Esophagus squamous epithelium (tissue), 5 donors: ENCODE measurements around the gene THAP3. TPM values are rescaled to one million over a fixed set of nuclear protein-coding genes. Genes with fewer than 3 reads are reported as not detected.
A peak's percentile ranks its signal among the peaks of the same experiment; 100 is the strongest.

ENCODE experiments used
- DNase-seq: peaks from one replicate; lab custom pipeline; 2025; lab: John Stamatoyannopoulos, UW
- H3K27ac ChIP-seq, 4 donors: fragments of 200-600 bp; sonication (generic); one replicate each; pipeline ENCODE4 v1.5.1; 2016 to 2019; ENCODE audit warnings: mild to moderate bottlenecking in 1 of 4
- H3K27me3 ChIP-seq, 4 donors: fragments of 200-600 bp; sonication (generic); 1 replicate in 3 of 4; 2 replicates in 1 of 4; pipeline versions ENCODE4 v1.5.1 to v1.6.0; 2017 to 2021; ENCODE audit warnings: antibody characterized with exemption in 1 of 4
- H3K36me3 ChIP-seq, 3 donors: fragments of 200-600 bp; sonication (generic); one replicate each; pipeline ENCODE4 v1.5.1; 2016 to 2019
- H3K4me1 ChIP-seq, 3 donors: fragments of 200-600 bp; sonication (generic); one replicate each; pipeline ENCODE4 v1.5.1; 2017 to 2019
- H3K4me3 ChIP-seq, 4 donors: fragments of 200-600 bp; sonication (generic); 1 replicate in 3 of 4; 2 replicates in 1 of 4; pipeline ENCODE4 v1.5.1; 2016 to 2019; ENCODE audit warnings: mild to moderate bottlenecking in 2 of 4, moderate library complexity in 1 of 4
- H3K9me3 ChIP-seq, 3 donors: fragments of 200-600 bp; sonication (generic); one replicate each; pipeline ENCODE4 v1.5.1; 2016 to 2019
- POLR2A ChIP-seq, 4 donors: fragments of 450-650 bp; IDR thresholded peaks; one replicate each; pipeline ENCODE4 v1.6.1; 2017; ENCODE audit warnings: antibody characterized with exemption in 4 of 4, mild to moderate bottlenecking in 4 of 4, moderate library complexity in 3 of 4
- WGBS, 2 donors: methylation state at CpG; one replicate each; pipeline ENCODE4 v1.1.5; 2018; 5-methylcytosine and 5-hydroxymethylcytosine counted together
- intact Hi-C: fragments of 100-400 bp; cut with DNase I; formaldehyde crosslinking; loops from one replicate; pipeline ENCODE4 v1.15.0; 2022
- total RNA-seq, 4 donors: library from RNA; depleted of rRNA; stranded (reverse); fragments of >200 nt; gene quantifications; one replicate each; pipeline ENCODE4 v1.1.0, GENCODE V29; 2016
- TF ChIP-seq, protein P1 (sequence below), 6 experiments: fragments of 450-650 bp in 4 of 6; fragments of 200-600 bp in 2 of 6; sonication (generic) in 2 of 6; IDR thresholded peaks; one replicate each; pipeline ENCODE4 v1.5.1; 2016 to 2019; ENCODE audit warnings: antibody characterized with exemption in 6 of 6, mild to moderate bottlenecking in 4 of 6, moderate library complexity in 4 of 6
- donor health status: DM: yes; HTN: yes; CAD: no.

Gene THAP3
- total RNA-seq, 4 donors from 2014 or later: 4.8 to 17.1 (median 13.3) TPM

- Histone ChIP-seq H3K27me3 (no peaks in the 10 kb centered on the region), H3K4me3 (peak overlapping the region; percentile 76 to 97 (median 85)), H3K4me1 (peaks cover 19 to 66% (median 29%) of the 10 kb centered on the region in 3 donors), H3K36me3 (peaks cover 0 to 8% (median 0%) of the 10 kb centered on the region in 3 donors), H3K9me3 (no peaks in the 10 kb centered on the region), H3K27ac (peak overlapping the region; percentile 97 to 99 (median 98))
- intact Hi-C loops: no loop called here
- 0% methylated on average over 12 to 19 of the region's 67 CpGs for WGBS, 2 donors
- no peak for DNase-seq
- peak in 2 of 4 donors; percentile 71 to 75 for TF ChIP-seq POLR2A (IDR thresholded peaks at IDR 0.05)
- TF ChIP-seq, protein P1, sequence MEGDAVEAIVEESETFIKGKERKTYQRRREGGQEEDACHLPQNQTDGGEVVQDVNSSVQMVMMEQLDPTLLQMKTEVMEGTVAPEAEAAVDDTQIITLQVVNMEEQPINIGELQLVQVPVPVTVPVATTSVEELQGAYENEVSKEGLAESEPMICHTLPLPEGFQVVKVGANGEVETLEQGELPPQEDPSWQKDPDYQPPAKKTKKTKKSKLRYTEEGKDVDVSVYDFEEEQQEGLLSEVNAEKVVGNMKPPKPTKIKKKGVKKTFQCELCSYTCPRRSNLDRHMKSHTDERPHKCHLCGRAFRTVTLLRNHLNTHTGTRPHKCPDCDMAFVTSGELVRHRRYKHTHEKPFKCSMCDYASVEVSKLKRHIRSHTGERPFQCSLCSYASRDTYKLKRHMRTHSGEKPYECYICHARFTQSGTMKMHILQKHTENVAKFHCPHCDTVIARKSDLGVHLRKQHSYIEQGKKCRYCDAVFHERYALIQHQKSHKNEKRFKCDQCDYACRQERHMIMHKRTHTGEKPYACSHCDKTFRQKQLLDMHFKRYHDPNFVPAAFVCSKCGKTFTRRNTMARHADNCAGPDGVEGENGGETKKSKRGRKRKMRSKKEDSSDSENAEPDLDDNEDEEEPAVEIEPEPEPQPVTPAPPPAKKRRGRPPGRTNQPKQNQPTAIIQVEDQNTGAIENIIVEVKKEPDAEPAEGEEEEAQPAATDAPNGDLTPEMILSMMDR (IDR thresholded peaks at IDR 0.05): no peak
These were observed 11.9 kb upstream of the THAP3 start for GRCh38 chr1:6612641-6613360.

- Histone ChIP-seq H3K4me1 (peaks cover 19 to 66% (median 29%) of the 10 kb centered on the region in 3 donors), H3K36me3 (peaks cover 0 to 15% (median 0%) of the 10 kb centered on the region in 3 donors), H3K4me3 (peak within 1 kb of the TSS; percentile 76 to 97 (median 85)), H3K9me3 (no peaks in the 10 kb centered on the region), H3K27ac (peak within 1 kb of the TSS; percentile 97 to 99 (median 98)), H3K27me3 (no peaks in the 10 kb centered on the region)
- intact Hi-C loops: no loop called here
- DNase-seq: peak; percentile 99
- TF ChIP-seq, protein P1 (IDR thresholded peaks at IDR 0.05): no peak
- TF ChIP-seq POLR2A (IDR thresholded peaks at IDR 0.05): peak in 2 of 4 donors; percentile 44 to 74
- WGBS, 2 donors: 0% methylated on average over 3 of the region's 84 CpGs; no CpG with 5 or more reads in 1 of the 2 donors
These were observed 11.2 kb upstream of the THAP3 start, which contains the start of gene PHF13 for GRCh38 chr1:6613361-6614018. TSS of gene PHF13 (plus strand) at chr1:6613731. CDS start at chr1:6614067, 336 bp downstream.

DNA sequence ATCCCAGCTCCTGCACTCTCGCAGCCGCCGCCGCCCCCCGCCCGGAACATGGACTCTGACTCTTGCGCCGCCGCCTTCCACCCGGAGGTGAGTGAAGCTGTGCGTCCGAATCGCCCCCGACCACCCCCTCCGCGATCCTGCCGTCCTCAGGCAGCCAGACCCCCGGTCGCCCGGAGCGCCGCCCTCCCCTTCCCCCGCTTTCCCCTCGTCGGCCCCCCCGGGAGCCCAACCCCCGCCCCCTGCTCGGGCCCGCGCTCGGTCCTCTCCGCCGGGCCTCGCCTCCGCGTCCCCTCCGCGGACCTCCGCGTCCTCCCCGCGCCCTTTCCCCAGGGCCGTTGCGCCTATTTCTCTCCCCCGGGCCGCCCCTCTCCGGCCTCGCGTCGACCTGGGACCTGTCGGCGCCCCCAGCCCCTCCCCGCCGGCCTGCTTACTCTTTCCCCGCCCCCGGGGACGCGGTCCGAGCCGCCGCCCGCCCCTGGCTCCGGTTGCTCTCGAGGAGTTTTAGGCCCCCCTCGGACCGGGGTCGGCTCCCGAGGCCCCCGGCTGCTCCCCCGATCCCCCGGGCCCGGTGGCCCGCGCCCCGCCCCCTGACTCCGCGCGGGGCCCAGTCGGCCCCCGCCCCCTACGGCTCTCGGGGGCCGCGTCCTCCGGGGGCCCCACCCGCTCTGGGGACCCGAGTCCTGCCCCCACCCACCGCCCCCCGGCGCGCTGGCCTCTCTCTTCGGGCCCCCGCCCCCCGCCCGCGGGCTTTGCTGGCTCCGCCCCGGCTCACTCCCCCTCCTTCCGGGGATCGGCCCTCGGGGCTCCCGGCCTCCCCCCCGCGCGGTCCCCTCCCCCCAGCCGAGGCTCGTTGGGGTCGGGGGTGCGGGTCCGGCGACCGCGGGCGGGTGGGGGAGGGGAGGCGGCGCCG is 10.4 kb upstream of the THAP3 start:
- TF ChIP-seq, protein P1 (IDR thresholded peaks at IDR 0.05): no peak
- no peak for TF ChIP-seq POLR2A (IDR thresholded peaks at IDR 0.05)
- WGBS, 2 donors: 0 to 1% methylated on average over 3 to 17 of the region's 117 CpGs
- H3K27me3 ChIP-seq: no peaks in the 10 kb centered on the region

DNA sequence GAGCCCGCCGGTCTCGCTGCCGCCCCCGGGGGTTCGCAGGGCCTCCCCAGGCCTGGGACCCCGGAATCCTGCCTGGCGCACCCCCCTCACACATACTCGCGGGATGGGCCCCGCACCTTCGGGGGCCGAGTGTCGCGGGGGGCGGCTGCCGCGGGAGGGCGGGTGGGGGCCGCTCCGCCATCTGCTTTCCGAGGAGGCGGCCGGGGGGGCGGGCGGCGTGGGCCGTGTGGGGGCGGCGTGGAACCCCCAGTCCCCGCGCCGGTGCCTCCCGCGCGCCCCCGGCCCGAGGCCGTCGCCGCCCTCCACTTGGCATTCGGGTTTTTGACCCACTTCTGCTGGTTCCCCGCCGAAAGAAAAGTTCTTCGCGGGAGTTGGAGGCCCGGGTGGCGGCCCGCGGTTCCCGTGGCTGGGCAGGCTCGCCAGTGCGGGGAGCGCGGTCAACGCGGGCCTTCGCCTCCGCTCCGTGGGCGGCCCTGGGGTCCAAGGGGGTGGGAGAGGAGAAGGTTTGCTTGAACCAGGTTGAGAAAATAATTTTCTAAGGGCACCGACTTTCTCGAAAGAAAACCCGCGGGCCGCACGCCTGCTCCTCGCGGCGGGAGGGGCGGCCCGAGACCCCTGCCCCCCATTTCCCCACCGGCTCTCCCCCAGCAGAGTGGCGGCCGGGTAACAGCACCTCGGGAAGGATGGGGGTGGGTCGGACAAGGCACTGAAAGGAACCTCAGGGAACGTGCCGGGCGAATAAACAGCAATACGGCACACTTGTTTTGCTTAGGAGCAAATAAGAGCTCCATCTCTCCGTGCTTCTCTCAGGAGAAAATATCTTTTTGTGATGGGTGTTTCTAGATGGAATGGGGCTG is 9.5 kb upstream of the THAP3 start:
- H3K4me1 ChIP-seq: peaks cover 16 to 49% (median 22%) of the 10 kb centered on the region in 3 donors
- DNase-seq: no peak
- TF ChIP-seq POLR2A (IDR thresholded peaks at IDR 0.05): no peak
- TF ChIP-seq, protein P1 (IDR thresholded peaks at IDR 0.05): no peak

More for the DNA sequence above, 10.4 kb upstream of the THAP3 start:
- Histone ChIP-seq H3K36me3 (peaks cover 0 to 23% (median 3%) of the 10 kb centered on the region in 3 donors), H3K4me3 (peak overlapping the region; percentile 76 to 97 (median 85)), H3K27ac (peak overlapping the region; percentile 91 to 99 (median 98)), H3K9me3 (no peaks in the 10 kb centered on the region), H3K4me1 (peaks cover 19 to 58% (median 27%) of the 10 kb centered on the region in 3 donors)
- intact Hi-C loops: no loop called here
- DNase-seq: no peak

More for the DNA sequence above, 9.5 kb upstream of the THAP3 start:
- peaks cover 0 to 32% (median 12%) of the 10 kb centered on the region in 3 donors for H3K36me3 ChIP-seq
- no peaks in the 10 kb centered on the region for H3K27me3 ChIP-seq
- H3K4me3 ChIP-seq: peak overlapping the region; percentile 76 to 97 (median 85)
- WGBS, 2 donors: 8 to 16% methylated on average over 15 to 16 of the region's 82 CpGs
- peak overlapping the region; percentile 91 to 99 (median 98) for H3K27ac ChIP-seq
- intact Hi-C loops: no loop called here
- H3K9me3 ChIP-seq: no peaks in the 10 kb centered on the region
